SJSA1 (cell line): ENCODE results near the gene CNTNAP2. TPM values are rescaled to one million over a fixed set of nuclear protein-coding genes. Genes with fewer than 3 reads are reported as not detected.
"Not testable (repeated sequence)": the region's sequence is repeated elsewhere in the genome, so short reads cannot be mapped to it uniquely, and the experiment has no call there.

Source experiments
- DNase-seq, 2 experiments: peaks; one replicate each; pipeline ENCODE4 v3.0.0-alpha.2; 2015 to 2020; ENCODE audit warnings: low spot score in 2 of 2, low read depth in 1 of 2
- H3K27ac ChIP-seq: fragments of 250-450 bp; sonication (Bioruptor Pico); 2 replicates; pipeline ENCODE4 v1.5.1; 2020; ENCODE audit warnings: mild to moderate bottlenecking, moderate library complexity
- H3K27me3 ChIP-seq: fragments of 250-450 bp; sonication (Bioruptor Pico); replicated peaks from 2 replicates; pipeline ENCODE4 v1.5.1; 2020; ENCODE audit warnings: mild to moderate bottlenecking, moderate library complexity
- H3K36me3 ChIP-seq: fragments of 250-450 bp; sonication (Bioruptor Pico); 2 replicates; pipeline ENCODE4 v1.5.1; 2020; ENCODE audit warnings: mild to moderate bottlenecking
- H3K4me1 ChIP-seq: fragments of 250-450 bp; sonication (Bioruptor Pico); replicated peaks from 2 replicates; pipeline ENCODE4 v1.6.1; 2021; ENCODE audit warnings: mild to moderate bottlenecking
- H3K4me3 ChIP-seq: fragments of 250-450 bp; sonication (Bioruptor Pico); 2 replicates; pipeline ENCODE4 v1.5.1; 2020; ENCODE audit warnings: mild to moderate bottlenecking
- H3K9me3 ChIP-seq: fragments of 250-450 bp; sonication (Bioruptor Pico); replicated peaks from 2 replicates; pipeline ENCODE4 v1.5.1; 2020; ENCODE audit warnings: mild to moderate bottlenecking
- total RNA-seq: library from RNA; depleted of rRNA; stranded (reverse); fragments of >200 nt; shearing (Covaris generic); gene quantifications from 2 replicates; pipeline ENCODE4 v1.2.3, GENCODE V29; 2014

CNTNAP2 gene
- total RNA-seq, 1 experiment from 2014 or later, result 0.29 TPM

GRCh38 chr7:147593271-147594057 is 1476.9 kb downstream of the CNTNAP2 start:
- no peak overlapping the region for H3K27ac ChIP-seq
- no peaks in the 10 kb centered on the region for H3K9me3 ChIP-seq
- no peaks in the 10 kb centered on the region for H3K36me3 ChIP-seq
- no peaks in the 10 kb centered on the region for H3K4me1 ChIP-seq
- DNase-seq, result no peak
- no peak overlapping the region for H3K4me3 ChIP-seq
- H3K27me3 ChIP-seq, result no peaks in the 10 kb centered on the region

- H3K9me3 ChIP-seq, result no peaks in the 10 kb centered on the region
- H3K4me3 ChIP-seq, result no peak overlapping the region
- H3K4me1 ChIP-seq, result no peaks in the 10 kb centered on the region
- H3K36me3 ChIP-seq, result no peaks in the 10 kb centered on the region
- no peak overlapping the region for H3K27ac ChIP-seq
- no peaks in the 10 kb centered on the region for H3K27me3 ChIP-seq
- DNase-seq, result no peak
Observed at GRCh38 chr7:147595042-147595441, 1478.4 kb downstream of the CNTNAP2 start.

GRCh38 chr7:147598687-147599086 is 1482.1 kb downstream of the CNTNAP2 start:
- not testable (repeated sequence) for H3K9me3 ChIP-seq, H3K27me3 ChIP-seq

GRCh38 chr7:147605323-147605722 is 1488.7 kb downstream of the CNTNAP2 start:
- no peaks in the 10 kb centered on the region for H3K27me3 ChIP-seq

More at GRCh38 chr7:147598687-147599086, 1482.1 kb downstream of the CNTNAP2 start:
- H3K27ac ChIP-seq, H3K4me3 ChIP-seq, H3K36me3 ChIP-seq, H3K4me1 ChIP-seq, DNase-seq: not testable (repeated sequence)

GRCh38 chr7:147607157-147607800 is 1490.7 kb downstream of the CNTNAP2 start:
- no peaks in the 10 kb centered on the region for H3K4me1 ChIP-seq
- no peaks in the 10 kb centered on the region for H3K27me3 ChIP-seq
- no peaks in the 10 kb centered on the region for H3K9me3 ChIP-seq
- no peaks in the 10 kb centered on the region for H3K36me3 ChIP-seq
- no peak overlapping the region for H3K4me3 ChIP-seq
- no peak for DNase-seq
- no peak overlapping the region for H3K27ac ChIP-seq

More at GRCh38 chr7:147605323-147605722, 1488.7 kb downstream of the CNTNAP2 start:
- Histone ChIP-seq H3K9me3 (no peaks in the 10 kb centered on the region), H3K4me1 (no peaks in the 10 kb centered on the region), H3K27ac (no peak overlapping the region), H3K4me3 (no peak overlapping the region), H3K36me3 (no peaks in the 10 kb centered on the region)
- DNase-seq, result no peak

GRCh38 chr7:147611431-147611830 is 1494.8 kb downstream of the CNTNAP2 start:
- no peak overlapping the region for H3K27ac ChIP-seq
- no peaks in the 10 kb centered on the region for H3K9me3 ChIP-seq
- no peaks in the 10 kb centered on the region for H3K4me1 ChIP-seq
- no peak overlapping the region for H3K4me3 ChIP-seq
- no peaks in the 10 kb centered on the region for H3K36me3 ChIP-seq
- DNase-seq, result no peak
- H3K27me3 ChIP-seq, result no peaks in the 10 kb centered on the region

GRCh38 chr7:147635288-147635687 is 1518.7 kb downstream of the CNTNAP2 start:
- Histone ChIP-seq H3K4me3 (no peak overlapping the region), H3K27me3 (no peaks in the 10 kb centered on the region), H3K36me3 (no peaks in the 10 kb centered on the region), H3K27ac (no peak overlapping the region), H3K4me1 (no peaks in the 10 kb centered on the region), H3K9me3 (no peaks in the 10 kb centered on the region)
- DNase-seq, result no peak

- DNase-seq, result no peak
- H3K27ac ChIP-seq, result no peak overlapping the region
- no peaks in the 10 kb centered on the region for H3K9me3 ChIP-seq
- H3K27me3 ChIP-seq, result no peaks in the 10 kb centered on the region
- no peak overlapping the region for H3K4me3 ChIP-seq
- H3K36me3 ChIP-seq, result no peaks in the 10 kb centered on the region
- no peaks in the 10 kb centered on the region for H3K4me1 ChIP-seq
Observed at GRCh38 chr7:147636553-147636952, 1520.0 kb downstream of the CNTNAP2 start.

GRCh38 chr7:147638566-147638965 is 1522.0 kb downstream of the CNTNAP2 start:
- H3K27me3 ChIP-seq, result no peaks in the 10 kb centered on the region

GRCh38 chr7:147639037-147639436 is 1522.4 kb downstream of the CNTNAP2 start:
- Histone ChIP-seq H3K27ac (no peak overlapping the region), H3K27me3 (no peaks in the 10 kb centered on the region), H3K9me3 (no peaks in the 10 kb centered on the region), H3K36me3 (no peaks in the 10 kb centered on the region), H3K4me3 (no peak overlapping the region), H3K4me1 (no peaks in the 10 kb centered on the region)
- DNase-seq, result no peak

More at GRCh38 chr7:147638566-147638965, 1522.0 kb downstream of the CNTNAP2 start:
- no peaks in the 10 kb centered on the region for H3K9me3 ChIP-seq
- no peak overlapping the region for H3K27ac ChIP-seq
- H3K36me3 ChIP-seq, result no peaks in the 10 kb centered on the region
- no peak for DNase-seq
- H3K4me3 ChIP-seq, result no peak overlapping the region
- H3K4me1 ChIP-seq, result no peaks in the 10 kb centered on the region

GRCh38 chr7:147639751-147640150 is 1523.2 kb downstream of the CNTNAP2 start:
- no peak overlapping the region for H3K27ac ChIP-seq
- no peak overlapping the region for H3K4me3 ChIP-seq
- no peaks in the 10 kb centered on the region for H3K4me1 ChIP-seq
- H3K9me3 ChIP-seq, result no peaks in the 10 kb centered on the region
- H3K36me3 ChIP-seq, result no peaks in the 10 kb centered on the region
- no peaks in the 10 kb centered on the region for H3K27me3 ChIP-seq
- no peak for DNase-seq

- Histone ChIP-seq H3K9me3 (no peaks in the 10 kb centered on the region), H3K27me3 (no peaks in the 10 kb centered on the region), H3K4me1 (no peaks in the 10 kb centered on the region), H3K36me3 (no peaks in the 10 kb centered on the region), H3K27ac (no peak overlapping the region), H3K4me3 (no peak overlapping the region)
- DNase-seq, result no peak
Observed at GRCh38 chr7:147640821-147641220, 1524.2 kb downstream of the CNTNAP2 start.

GRCh38 chr7:147646568-147646967 is 1530.0 kb downstream of the CNTNAP2 start:
- no peaks in the 10 kb centered on the region for H3K9me3 ChIP-seq
- no peaks in the 10 kb centered on the region for H3K4me1 ChIP-seq
- peak in 1 of 2 experiments; percentile 1 for DNase-seq
- no peak overlapping the region for H3K27ac ChIP-seq
- H3K27me3 ChIP-seq, result no peaks in the 10 kb centered on the region
- no peaks in the 10 kb centered on the region for H3K36me3 ChIP-seq
- H3K4me3 ChIP-seq, result no peak overlapping the region

GRCh38 chr7:147650991-147651390 is 1534.4 kb downstream of the CNTNAP2 start:
- Histone ChIP-seq H3K27ac (no peak overlapping the region), H3K9me3 (no peaks in the 10 kb centered on the region), H3K4me1 (no peaks in the 10 kb centered on the region), H3K4me3 (no peak overlapping the region), H3K36me3 (no peaks in the 10 kb centered on the region), H3K27me3 (no peaks in the 10 kb centered on the region)
- no peak for DNase-seq
